ENCODE measurements around the gene SLCO2A1.

The SLCO2A1 gene

DNA sequence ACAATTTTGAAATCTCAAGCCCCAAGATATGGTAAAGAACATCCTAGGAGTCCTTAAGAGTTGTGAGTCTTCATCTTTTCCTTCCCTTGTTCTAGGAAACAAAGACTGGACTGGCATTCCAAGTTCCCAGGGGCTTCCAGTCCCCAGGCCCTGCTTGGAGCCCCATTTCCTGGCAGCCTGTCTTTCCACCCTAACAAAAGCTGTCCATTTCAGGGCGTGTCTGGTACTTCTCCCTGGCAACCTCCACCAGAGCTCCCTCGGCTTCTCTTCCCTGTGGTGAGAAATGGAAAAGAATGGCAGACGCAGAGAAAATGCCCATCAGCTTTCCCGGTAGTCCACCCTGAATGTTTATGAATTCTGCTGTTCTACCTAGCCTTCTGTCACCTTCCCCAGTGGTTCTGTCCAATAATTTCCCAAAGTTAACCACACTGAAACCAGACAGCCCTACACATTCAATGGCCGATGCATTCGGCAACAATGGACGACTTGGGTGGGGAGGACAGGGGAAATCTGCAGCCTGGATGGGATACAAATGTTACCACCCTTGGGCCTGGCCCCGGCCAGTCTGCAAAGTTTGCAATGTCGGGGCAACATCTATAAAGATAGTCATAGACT lies 140.9 kb downstream of the SLCO2A1 start:
- H3K9ac ChIP-seq (ENCODE audit: insufficient read length) = no peak overlapping the region
- TF ChIP-seq EZH2 (IDR thresholded peaks at IDR 0.05) (no peak), POLR2AphosphoS5 (IDR thresholded peaks at IDR 0.05; ENCODE audit: borderline replicate concordance, low read depth, low read length) (no peak), FOXP2 (optimal IDR thresholded peaks at IDR 0.05; ENCODE audit: control extremely low read depth, extremely low read length, insufficient read depth) (no peak)
- no peak overlapping the region for H3K27ac ChIP-seq
- H3K4me3 ChIP-seq = no peak overlapping the region
- H3K9me3 ChIP-seq (ENCODE audit: low read depth, low read length) = no peaks in the 10 kb centered on the region
- H3K36me3 ChIP-seq (ENCODE audit: insufficient read depth, low read length) = no peaks in the 10 kb centered on the region
- no peak for DNase-seq (ENCODE audit: low read depth, low spot score)

DNA sequence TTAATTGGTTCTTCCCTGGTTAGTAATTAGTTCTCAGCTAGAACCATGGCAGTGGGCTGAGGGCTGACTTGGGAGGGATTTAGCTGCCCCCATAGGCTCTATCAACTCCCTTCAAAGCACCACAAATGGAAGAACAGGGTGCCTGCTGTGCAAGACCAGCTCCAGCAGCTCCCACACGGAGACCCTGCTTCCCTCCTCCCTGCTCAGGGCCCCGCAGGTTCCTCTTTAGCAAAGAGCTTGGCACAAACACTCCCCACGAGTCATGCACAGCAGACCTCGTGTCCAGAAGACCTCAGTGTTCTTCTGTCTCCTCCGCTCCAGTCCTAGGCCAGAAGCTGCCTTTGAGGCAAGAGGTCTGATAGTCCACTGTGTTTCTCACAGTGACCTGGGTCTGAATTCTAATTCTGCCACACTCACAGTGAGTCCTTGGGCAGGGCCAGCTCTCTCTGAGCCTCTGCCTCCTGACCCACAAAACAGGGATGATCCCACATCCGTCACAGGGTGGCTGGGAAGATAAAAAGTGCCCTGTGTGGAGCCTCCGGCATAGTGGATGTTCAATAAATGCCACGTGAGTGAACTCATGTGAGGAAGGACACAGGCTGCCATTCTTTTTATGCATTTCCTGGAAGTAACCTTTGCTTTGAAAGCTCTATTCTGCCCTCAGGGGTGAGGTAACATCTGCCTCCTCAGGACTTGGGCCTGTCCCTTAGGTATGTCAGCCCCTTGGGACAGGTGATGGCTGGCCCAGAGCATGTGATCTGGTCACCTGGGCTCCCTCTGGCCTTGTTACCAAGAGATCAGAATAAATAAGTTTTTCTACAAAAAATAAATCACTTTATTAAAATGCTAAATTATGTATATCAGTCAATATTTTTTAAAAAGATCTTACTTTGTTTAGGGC lies 141.7 kb downstream of the SLCO2A1 start:
- no peak overlapping the region for H3K4me3 ChIP-seq
- H3K9me3 ChIP-seq (ENCODE audit: low read depth, low read length) = no peaks in the 10 kb centered on the region
- TF ChIP-seq POLR2AphosphoS5 (IDR thresholded peaks at IDR 0.05; ENCODE audit: borderline replicate concordance, low read depth, low read length) (no peak), EZH2 (IDR thresholded peaks at IDR 0.05) (no peak), FOXP2 (optimal IDR thresholded peaks at IDR 0.05; ENCODE audit: control extremely low read depth, extremely low read length, insufficient read depth) (no peak)
- no peaks in the 10 kb centered on the region for H3K36me3 ChIP-seq (ENCODE audit: insufficient read depth, low read length)
- H3K9ac ChIP-seq (ENCODE audit: insufficient read length) = no peak overlapping the region
- no peak overlapping the region for H3K27ac ChIP-seq
- no peak for DNase-seq (ENCODE audit: low read depth, low spot score)

DNA sequence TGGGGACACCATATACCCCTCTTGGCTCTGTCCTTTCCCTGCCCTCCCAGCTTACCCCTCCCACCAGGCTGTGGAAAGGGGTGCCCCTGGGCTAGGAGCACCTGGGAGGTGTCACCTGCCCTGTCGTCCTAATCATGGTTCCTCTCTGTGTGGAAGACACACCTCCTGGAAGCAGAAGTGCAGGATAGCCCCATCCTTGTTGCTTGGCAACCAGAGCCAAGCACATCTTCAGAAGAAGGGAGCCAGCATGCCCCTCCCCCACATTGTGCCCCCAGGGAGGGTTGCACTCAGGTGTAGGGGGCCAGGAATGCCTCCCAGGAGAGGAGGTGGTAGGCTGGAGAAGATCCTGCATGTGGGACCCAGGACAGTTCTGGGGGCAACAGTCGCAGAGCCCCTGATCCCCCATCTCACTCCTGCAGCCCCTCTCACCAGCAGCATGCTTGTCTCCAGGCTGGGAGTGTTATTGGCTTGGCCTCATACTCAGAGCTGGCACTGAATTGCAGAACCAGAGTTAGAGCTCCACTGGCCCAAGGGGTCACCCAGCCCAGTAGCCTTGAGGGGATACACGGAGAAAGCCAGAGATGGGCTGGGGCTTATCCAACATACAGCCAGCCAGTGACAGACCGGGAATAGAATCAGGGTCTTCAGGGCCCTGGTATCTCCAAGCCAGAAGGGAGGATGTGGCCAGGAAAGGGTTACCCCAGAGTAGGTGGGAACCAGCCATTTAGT lies 142.5 kb downstream of the SLCO2A1 start:
- no peak overlapping the region for H3K9ac ChIP-seq (ENCODE audit: insufficient read length)
- no peak for TF ChIP-seq EZH2 (IDR thresholded peaks at IDR 0.05)
- TF ChIP-seq FOXP2 (optimal IDR thresholded peaks at IDR 0.05; ENCODE audit: control extremely low read depth, extremely low read length, insufficient read depth) = no peak
- no peak for TF ChIP-seq POLR2AphosphoS5 (IDR thresholded peaks at IDR 0.05; ENCODE audit: borderline replicate concordance, low read depth, low read length)
- no peaks in the 10 kb centered on the region for H3K36me3 ChIP-seq (ENCODE audit: insufficient read depth, low read length)
- no peak overlapping the region for H3K4me3 ChIP-seq
- no peak for DNase-seq (ENCODE audit: low read depth, low spot score)
- no peaks in the 10 kb centered on the region for H3K9me3 ChIP-seq (ENCODE audit: low read depth, low read length)
- H3K27ac ChIP-seq = no peak overlapping the region

GRCh38 chr3:133886031-133886722 lies 143.5 kb downstream of the SLCO2A1 start:
- no peak overlapping the region for H3K9ac ChIP-seq (ENCODE audit: insufficient read length)
- no peak for TF ChIP-seq FOXP2 (optimal IDR thresholded peaks at IDR 0.05; ENCODE audit: control extremely low read depth, extremely low read length, insufficient read depth)
- TF ChIP-seq POLR2AphosphoS5 (IDR thresholded peaks at IDR 0.05; ENCODE audit: borderline replicate concordance, low read depth, low read length) = no peak
- TF ChIP-seq EZH2 (IDR thresholded peaks at IDR 0.05) = no peak
- no peaks in the 10 kb centered on the region for H3K36me3 ChIP-seq (ENCODE audit: insufficient read depth, low read length)
- H3K9me3 ChIP-seq (ENCODE audit: low read depth, low read length) = no peaks in the 10 kb centered on the region
- H3K4me3 ChIP-seq = no peak overlapping the region
- no peak overlapping the region for H3K27ac ChIP-seq
- DNase-seq (ENCODE audit: low read depth, low spot score) = no peak

DNA sequence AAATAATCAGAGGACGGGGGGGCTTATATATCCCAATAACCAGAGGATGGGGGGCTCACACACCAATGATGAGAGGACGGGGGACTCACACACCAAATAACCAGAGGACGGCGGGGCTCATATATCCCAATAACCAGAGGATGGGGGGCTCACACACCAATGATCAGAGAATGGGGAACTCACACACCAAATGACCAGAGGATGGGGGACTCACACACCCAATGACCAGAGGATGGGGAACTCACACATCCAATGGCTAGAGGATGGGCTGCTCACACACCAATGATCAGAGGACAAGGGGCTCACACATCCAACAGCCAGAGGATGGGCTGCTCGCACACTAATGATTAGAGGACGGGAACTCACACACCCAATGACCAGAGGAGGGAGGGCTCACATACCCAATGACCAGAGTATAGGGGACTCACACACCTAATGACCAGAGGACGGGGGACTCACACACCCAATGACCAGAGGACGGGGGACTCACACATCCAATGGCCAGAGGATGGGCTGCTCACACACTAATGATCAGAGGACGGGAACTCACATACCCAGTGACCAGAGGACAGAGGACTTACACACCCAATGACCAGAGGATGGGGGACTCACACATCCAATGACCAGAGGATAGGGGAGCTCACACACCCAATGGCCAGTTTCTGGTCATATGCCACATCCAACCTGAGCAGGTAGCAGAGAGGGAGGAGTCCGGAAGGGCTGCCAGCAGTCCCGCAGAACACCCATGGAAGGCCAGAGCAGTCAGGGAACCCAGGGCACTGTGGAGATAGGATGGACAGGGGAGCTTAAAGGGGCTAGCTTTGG lies 144.6 kb downstream of the SLCO2A1 start:
- H3K36me3 ChIP-seq (ENCODE audit: insufficient read depth, low read length) = no peaks in the 10 kb centered on the region
- H3K9ac ChIP-seq (ENCODE audit: insufficient read length) = no peak overlapping the region
- H3K4me3 ChIP-seq = no peak overlapping the region
- no peak for DNase-seq (ENCODE audit: low read depth, low spot score)
- no peak for TF ChIP-seq POLR2AphosphoS5 (IDR thresholded peaks at IDR 0.05; ENCODE audit: borderline replicate concordance, low read depth, low read length)
- TF ChIP-seq EZH2 (IDR thresholded peaks at IDR 0.05) = no peak
- no peak for TF ChIP-seq FOXP2 (optimal IDR thresholded peaks at IDR 0.05; ENCODE audit: control extremely low read depth, extremely low read length, insufficient read depth)
- H3K9me3 ChIP-seq (ENCODE audit: low read depth, low read length) = no peaks in the 10 kb centered on the region
- H3K27ac ChIP-seq = no peak overlapping the region

GRCh38 chr3:133884054-133884886 lies 145.5 kb downstream of the SLCO2A1 start:
- DNase-seq (ENCODE audit: low read depth, low spot score) = no peak
- H3K9me3 ChIP-seq (ENCODE audit: low read depth, low read length) = no peaks in the 10 kb centered on the region
- H3K27ac ChIP-seq = no peak overlapping the region
- no peak overlapping the region for H3K4me3 ChIP-seq
- no peaks in the 10 kb centered on the region for H3K36me3 ChIP-seq (ENCODE audit: insufficient read depth, low read length)
- H3K9ac ChIP-seq (ENCODE audit: insufficient read length) = no peak overlapping the region
- TF ChIP-seq FOXP2 (optimal IDR thresholded peaks at IDR 0.05; ENCODE audit: control extremely low read depth, extremely low read length, insufficient read depth) (no peak), POLR2AphosphoS5 (IDR thresholded peaks at IDR 0.05; ENCODE audit: borderline replicate concordance, low read depth, low read length) (no peak), EZH2 (IDR thresholded peaks at IDR 0.05) (no peak)

DNA sequence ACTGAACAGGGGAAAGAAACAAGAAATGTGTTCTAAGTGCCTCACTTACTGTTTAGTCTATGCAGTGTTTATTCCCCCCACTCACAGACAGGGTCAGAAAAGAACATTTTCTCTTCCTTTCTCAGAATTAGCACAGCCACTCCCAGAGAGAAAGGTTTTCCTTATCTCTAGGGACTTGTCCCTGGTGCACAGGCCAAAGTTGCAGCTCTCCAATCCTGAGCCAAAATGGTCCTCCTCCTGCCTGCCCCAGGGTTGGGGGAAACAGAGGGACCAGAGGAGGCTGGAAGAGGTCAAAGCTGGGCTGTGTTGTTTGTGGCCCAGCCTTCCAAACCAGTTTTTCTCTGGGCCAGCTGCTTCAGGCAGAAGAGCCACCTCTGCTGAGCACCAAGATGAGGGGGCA lies 146.1 kb downstream of the SLCO2A1 start:
- no peak for DNase-seq (ENCODE audit: low read depth, low spot score)

More for the DNA sequence above, 146.1 kb downstream of the SLCO2A1 start:
- TF ChIP-seq EZH2 (IDR thresholded peaks at IDR 0.05) (no peak), POLR2AphosphoS5 (IDR thresholded peaks at IDR 0.05; ENCODE audit: borderline replicate concordance, low read depth, low read length) (no peak), FOXP2 (optimal IDR thresholded peaks at IDR 0.05; ENCODE audit: control extremely low read depth, extremely low read length, insufficient read depth) (no peak)
- H3K9ac ChIP-seq (ENCODE audit: insufficient read length) = no peak overlapping the region
- H3K27ac ChIP-seq = no peak overlapping the region
- H3K4me3 ChIP-seq = no peak overlapping the region
- no peaks in the 10 kb centered on the region for H3K9me3 ChIP-seq (ENCODE audit: low read depth, low read length)
- no peaks in the 10 kb centered on the region for H3K36me3 ChIP-seq (ENCODE audit: insufficient read depth, low read length)

Measured in SK-N-MC (cell line).